HG03280 (cell line): Measurements from ENCODE around the gene SLC4A4.
A peak's percentile ranks its signal among the peaks of the same experiment; 100 is the strongest.

ENCODE experiments used
- ATAC-seq: cut with Tn5 transposase; IDR thresholded peaks from one replicate; pipeline ENCODE4 v1.9.1; 2021; ENCODE audit warnings: mild to moderate bottlenecking, moderate library complexity; ENCODE audit not compliant: unreplicated experiment

SLC4A4 gene

GRCh38 chr4:71587995-71588394 is 249.2 kb downstream of the SLC4A4 start:
- no peak for ATAC-seq

DNA sequence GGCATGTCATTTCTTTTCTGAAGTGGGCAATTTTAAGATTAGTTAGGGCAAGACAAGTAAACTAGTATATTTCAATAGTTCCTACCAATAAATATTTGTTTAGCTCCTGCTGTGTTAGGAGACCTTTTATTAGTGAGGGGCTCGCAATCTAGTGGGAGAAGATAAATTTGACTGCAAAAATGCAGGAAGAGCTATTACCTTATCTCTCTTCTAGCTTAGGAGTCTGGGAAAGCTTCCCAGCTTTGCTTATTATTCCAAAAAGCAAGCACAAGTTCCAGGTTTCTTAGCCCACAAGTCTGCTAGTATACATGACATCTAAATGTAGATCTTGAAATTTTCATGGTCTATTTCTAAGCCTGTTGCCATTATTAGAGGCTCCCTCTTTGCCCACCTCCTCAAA is 254.0 kb downstream of the SLC4A4 start:
- no peak for ATAC-seq

- no peak for ATAC-seq
Measured at GRCh38 chr4:71593311-71593710, 254.5 kb downstream of the SLC4A4 start.

GRCh38 chr4:71595576-71596108 is 256.8 kb downstream of the SLC4A4 start:
- no peak for ATAC-seq

- no peak for ATAC-seq
Measured at GRCh38 chr4:71599578-71599977, 260.8 kb downstream of the SLC4A4 start.

DNA sequence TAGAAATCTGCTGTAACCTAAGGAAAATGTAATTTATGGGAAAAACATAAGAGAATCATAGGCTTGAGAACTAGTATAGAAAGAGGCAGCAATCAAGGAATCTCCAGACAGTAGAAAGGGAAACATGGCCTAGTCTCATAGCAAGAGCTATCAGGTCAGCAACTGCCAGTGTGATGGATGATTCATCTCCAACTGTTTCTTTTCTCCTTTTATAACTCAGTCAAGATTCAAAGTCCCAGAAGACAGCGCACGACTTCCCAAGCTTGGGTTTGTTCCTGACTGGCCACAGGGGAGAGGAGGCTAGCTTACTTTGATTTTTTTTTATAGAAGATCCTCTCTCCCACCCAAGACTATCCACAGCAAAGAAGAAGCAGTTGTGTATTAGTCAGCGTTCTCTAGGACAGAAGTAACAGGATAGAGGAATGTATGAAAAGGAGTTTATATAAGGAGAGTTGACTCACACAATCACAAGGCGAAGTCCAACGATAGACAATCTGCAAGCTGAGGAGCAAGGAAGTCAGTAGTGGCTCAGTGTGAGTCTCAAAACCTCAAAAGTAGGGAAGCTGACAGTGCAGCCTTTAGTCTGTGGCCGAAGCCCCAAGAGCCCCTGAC is 263.6 kb downstream of the SLC4A4 start:
- no peak for ATAC-seq

GRCh38 chr4:71604785-71605184 is 266.0 kb downstream of the SLC4A4 start:
- ATAC-seq: peak; percentile 100

DNA sequence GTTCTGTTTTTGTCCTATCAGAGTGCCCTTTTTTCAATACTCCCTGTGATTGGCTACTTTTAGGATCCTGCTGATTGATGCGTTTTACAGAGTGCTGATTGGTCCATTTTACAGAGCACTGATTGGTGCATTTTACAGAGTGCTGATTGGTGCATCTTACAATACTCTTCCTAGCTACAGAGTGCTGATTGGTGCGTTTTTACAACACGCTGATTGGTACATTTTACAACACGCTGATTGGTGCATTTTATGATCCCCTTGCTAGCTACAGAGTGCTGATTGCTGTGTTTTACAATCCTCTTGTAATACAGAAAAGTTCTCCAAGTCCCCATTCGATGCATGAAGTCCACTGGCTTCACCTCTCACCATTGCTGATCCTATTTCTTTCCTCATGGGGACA is 268.3 kb downstream of the SLC4A4 start:
- ATAC-seq: no peak

DNA sequence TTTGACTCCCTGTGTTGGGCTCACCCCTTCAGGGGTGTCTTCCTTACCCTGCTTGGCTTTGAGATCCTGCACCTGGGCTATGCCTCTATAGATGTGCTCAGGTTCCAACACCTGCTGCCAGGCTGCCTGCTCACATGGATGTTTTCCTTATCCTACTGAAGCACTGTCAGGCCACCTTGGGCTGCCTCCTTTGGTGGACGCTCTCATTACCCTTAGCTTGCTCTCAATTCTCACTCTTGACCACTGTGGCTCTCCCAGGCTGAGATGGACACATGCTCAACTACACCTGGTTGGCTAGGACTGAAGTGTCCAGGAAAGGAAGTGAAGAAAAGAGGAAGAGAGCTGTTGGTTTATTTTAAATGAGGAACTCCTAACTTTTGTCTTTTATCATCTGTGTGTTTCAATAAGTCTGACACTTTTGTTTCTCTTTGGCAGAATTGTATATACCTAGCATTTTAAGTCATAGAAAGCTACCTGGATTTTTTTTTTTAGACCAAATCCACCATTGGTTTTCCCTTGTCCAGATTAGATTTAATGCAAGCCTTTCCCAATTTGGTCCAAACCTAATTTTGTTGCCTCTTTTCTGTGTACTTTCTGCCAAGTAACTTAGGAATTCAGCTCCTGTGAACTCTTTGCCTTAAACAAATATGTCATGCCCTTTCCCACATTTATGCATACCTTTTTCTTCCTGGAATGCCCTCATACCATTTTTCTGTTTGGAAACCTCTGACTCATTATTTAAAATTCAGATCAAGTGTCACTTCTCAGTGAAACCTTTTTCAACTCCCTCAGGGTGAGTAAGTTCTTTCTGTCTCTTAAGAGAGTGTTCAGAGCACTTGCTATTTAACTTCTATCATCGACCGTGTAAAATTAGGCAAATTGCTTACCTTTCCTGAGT is 269.2 kb downstream of the SLC4A4 start:
- ATAC-seq: no peak

GRCh38 chr4:71608678-71609071 is 269.9 kb downstream of the SLC4A4 start:
- no peak for ATAC-seq

DNA sequence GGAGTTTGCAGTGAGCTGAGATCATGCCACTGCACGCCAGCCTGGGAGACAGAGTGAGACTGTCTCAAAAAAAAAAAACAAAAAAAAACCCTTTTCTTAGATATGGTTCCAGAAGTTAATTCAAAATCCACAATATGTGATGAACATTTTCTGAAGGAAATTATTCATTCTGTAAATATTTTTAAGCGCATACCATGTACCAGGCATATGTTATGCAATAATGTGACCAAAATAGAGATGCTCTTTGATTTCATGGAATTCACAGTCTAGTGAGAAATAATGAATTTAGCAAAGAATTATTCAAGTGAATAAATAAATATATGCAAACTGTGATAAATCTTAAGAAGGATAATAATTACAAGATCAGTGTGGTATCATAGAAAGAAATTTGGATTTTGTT is 270.3 kb downstream of the SLC4A4 start:
- no peak for ATAC-seq

DNA sequence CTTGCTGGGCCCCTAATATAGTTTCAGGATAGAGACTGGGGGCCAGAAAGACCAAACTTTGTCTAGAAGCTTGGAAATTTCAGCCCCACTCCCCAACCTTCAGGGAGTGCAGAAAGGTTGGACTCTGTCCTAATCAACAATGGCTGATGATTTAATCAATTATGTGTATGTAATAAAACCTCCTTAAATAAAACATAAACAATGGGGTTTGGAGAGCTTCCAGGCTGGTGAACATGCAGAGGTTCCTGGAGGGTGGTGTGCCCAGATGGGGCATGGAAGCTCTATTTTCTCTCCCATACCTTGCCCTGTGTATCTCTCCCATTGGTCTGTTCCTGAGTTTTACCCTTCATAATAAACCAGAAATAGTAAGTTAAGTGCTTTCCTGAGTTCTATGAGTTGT is 270.8 kb downstream of the SLC4A4 start:
- no peak for ATAC-seq

DNA sequence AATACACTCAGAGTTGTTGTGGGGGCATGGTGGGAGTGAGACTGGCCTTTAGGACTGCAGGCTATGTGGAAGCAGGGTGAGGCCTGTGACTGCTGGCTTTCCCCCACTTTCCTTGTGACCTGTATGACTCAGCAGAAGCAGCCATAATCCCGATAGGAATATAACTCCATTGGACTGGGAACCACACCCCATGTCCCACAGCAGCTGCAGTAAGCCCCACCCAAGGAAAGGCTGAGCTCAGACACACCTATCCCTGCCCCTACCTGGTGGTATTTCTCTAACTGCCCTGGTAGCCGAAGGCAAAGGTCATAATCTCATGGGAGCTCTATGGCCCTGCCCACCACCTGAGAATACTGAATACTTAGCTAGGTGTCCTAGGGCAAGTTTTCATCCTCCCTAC is 275.8 kb downstream of the SLC4A4 start:
- no peak for ATAC-seq

DNA sequence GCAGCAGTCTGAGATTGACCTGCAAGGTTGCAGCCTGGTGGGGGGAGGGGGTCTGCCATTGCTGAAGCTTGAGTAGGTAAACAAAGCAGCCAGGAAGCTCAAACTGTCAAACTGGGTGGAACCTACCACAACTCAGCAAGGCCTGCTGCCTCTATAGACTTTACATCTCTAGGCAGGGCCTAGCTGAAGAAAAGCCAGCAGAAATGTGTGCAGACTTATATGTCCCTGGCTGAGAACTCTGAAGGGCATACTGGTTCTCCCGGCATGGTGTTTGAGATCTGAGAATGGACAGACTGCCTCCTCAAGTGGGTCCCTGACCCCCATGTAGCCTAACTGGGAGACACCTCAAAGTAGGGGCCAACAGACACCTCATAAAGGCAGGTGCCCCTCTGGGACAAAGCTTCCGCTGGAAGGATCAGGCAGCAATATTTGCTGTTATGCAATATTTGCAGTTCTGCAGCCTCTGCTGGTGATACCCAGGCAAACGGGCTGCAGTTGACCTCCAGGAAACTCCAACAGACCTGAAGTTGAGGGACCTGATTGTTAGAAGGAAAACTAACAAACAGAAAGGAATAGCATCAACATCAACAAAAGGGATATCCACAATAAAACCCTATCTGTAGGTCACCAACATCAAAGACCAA is 277.5 kb downstream of the SLC4A4 start:
- no peak for ATAC-seq
